ENCODE data around the gene LMF1. TPM values are rescaled to one million over a fixed set of nuclear protein-coding genes. Genes with fewer than 3 reads are reported as not detected.

Gene LMF1
- total and polyA plus RNA-seq, 2 of the 4 experiments (the other 2 are of a cell fraction), result 7.7 to 13.1 TPM

DNA sequence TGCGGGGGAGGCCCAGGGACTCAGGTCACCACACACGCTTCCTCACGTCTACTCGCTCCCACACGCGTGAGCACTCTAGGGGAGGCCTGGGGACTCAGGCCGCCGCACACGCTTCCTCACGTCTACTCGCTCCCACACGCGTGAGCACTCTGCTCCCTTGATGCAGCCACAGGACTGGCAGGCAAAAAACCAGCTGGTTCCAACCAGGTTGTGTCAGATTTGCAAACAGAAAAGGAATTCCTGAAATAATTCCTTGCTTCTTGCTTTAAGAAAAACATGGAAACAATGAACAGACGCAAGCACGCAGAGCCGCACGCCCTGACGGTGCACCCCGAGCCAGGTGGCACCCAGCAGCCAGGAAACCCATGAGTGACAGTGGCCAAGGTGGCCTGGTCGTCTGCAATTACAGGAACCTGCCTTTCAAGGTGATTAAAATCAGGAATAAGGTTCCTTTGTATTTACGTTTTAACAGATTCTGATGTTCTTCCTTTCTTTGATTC, 37.9 kb downstream of the LMF1 start:
- ChIA-PET POLR2A (ENCODE audit: unreplicated experiment) (no interaction called here), CTCF (no interaction called here)
- dilution Hi-C loops (cut with HindIII; ENCODE audit: low sequenced_read_pairs, unreplicated experiment), result no loop called here
- Histone ChIP-seq H2BK5ac (ENCODE audit: low read depth, low read length, poor library complexity, severe bottlenecking) (no peak overlapping the region), H3K9ac (ENCODE audit: low read depth, low read length) (no peak overlapping the region), H3K9me1 (ENCODE audit: insufficient read depth, low read length) (no peaks in the 10 kb centered on the region), H3K9me3 (ENCODE audit: control insufficient read depth, insufficient read depth, low read length) (no peaks in the 10 kb centered on the region), H3K27me3 (ENCODE audit: control insufficient read depth, insufficient read depth, low read length) (no peaks in the 10 kb centered on the region), H3K79me1 (ENCODE audit: low read depth in 1 of 2, low read length in 2 of 2) (no peaks in the 10 kb centered on the region), H4K5ac (ENCODE audit: low read depth, low read length) (no peak overlapping the region), H4K20me1 (ENCODE audit: insufficient read depth, low read length) (no peaks in the 10 kb centered on the region), H3K4me2 (ENCODE audit: low read depth, low read length) (no peak overlapping the region), H2BK120ac (ENCODE audit: low read depth, low read length) (no peak overlapping the region), H2AFZ (replicated peaks; ENCODE audit: low read length, poor library complexity) (peak overlapping the region; percentile 51), H3K27ac (ENCODE audit: insufficient read depth, low read length) (no peak overlapping the region), H2BK15ac (ENCODE audit: low read depth, low read length) (no peak overlapping the region), H3K23ac (ENCODE audit: low read depth, low read length) (no peak overlapping the region), H4K91ac (ENCODE audit: insufficient read depth, low read depth, low read length) (no peak overlapping the region), H4K8ac (ENCODE audit: low read depth in 2 of 2, low read length in 2 of 2) (no peak overlapping the region), H3K56ac (ENCODE audit: extremely low read depth, insufficient read depth, low read length) (no peak overlapping the region), H3K4me1 (ENCODE audit: control insufficient read depth, insufficient read depth, low read length) (no peaks in the 10 kb centered on the region), H2AK9ac (replicated peaks; ENCODE audit: low read depth, low read length, poor library complexity) (no peak overlapping the region), H3K14ac (replicated peaks; ENCODE audit: low read depth, low read length) (no peak overlapping the region), H3K36me3 (ENCODE audit: control insufficient read depth, insufficient read depth, low read length) (peaks cover 8% of the 10 kb centered on the region), H2AK5ac (ENCODE audit: low read depth, low read length) (no peak overlapping the region), H3K4ac (ENCODE audit: low read depth, low read length) (no peak overlapping the region), H2BK20ac (ENCODE audit: low read depth, low read length) (no peak overlapping the region), H3K4me3 (ENCODE audit: insufficient read depth, low read depth, low read length) (no peak overlapping the region), H3K18ac (ENCODE audit: low read depth, low read length) (no peak overlapping the region)
- intact Hi-C loops (cut with micrococcal nuclease), result no loop called here
- in situ Hi-C loops (cut with MboI; ENCODE audit: low sequenced_read_pairs), result no loop called here
- no peak for TF ChIP-seq RAD21 (IDR thresholded peaks at IDR 0.05; ENCODE audit: low read length)
- BruUV-seq (replicated peaks), result no TSS peak
- ATAC-seq (ENCODE audit: low read depth) (no peak), DNase-seq (no peak)
- WGBS, 2 experiments (ENCODE audit: extremely low coverage in 2 of 2, insufficient read length in 1 of 2), result 88% methylated on average over 13 of the region's 21 CpGs; no CpG with 5 or more reads in 1 of the 2 experiments
